ENCODE data around the gene SLC2A5.

Gene SLC2A5

DNA sequence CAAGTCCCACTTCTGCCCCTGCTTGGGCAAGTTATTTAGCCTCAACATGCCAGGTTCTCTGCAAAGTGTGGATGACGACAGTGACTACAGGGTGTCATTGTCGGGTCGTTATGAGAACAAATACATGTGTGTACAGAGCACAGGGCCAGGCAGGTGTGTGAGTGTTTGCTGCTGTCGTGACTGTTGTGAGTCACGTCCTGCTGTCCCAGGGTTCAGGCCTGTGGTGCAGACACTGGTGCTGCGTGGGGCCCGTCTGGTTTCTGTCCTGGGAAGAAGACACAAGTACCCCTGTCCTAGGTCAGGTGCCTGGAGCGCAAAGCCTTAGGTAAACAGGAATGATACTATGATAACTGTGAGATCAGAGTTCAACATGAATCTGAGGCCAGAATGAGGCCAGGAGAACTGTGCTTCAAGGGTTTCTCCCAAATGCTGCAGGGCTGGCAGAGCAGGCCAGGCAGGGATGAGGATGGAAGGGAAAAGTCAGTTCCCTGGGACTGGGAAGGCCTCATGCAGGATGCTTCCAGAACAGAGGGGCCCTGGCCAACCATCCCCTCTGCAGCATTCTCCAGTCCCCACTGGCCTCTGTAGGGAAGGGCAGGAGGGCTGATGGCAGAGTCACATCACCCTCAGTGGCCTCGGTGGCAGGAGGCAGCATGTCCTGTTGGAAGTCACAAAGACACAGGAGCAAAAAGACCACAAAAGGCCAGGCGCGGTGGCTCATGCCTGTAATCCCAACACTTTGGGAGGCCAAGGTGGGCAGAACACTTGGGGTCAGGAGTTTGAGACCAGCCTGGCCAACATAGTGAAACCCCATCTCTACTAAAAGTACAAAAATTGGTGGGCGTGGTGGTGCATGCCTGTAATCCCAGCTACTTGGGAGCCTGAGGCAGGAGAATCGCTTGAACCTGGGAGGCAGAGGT, 43.8 kb upstream of the SLC2A5 start:
- Histone ChIP-seq H3K79me2 (ENCODE audit: insufficient read depth, low read length) (no peaks in the 10 kb centered on the region), H3K9ac (ENCODE audit: low read length) (no peak overlapping the region), H3K27ac (ENCODE audit: low read depth, low read length) (no peak overlapping the region), H3K4me2 (ENCODE audit: low read depth, low read length, poor library complexity, severe bottlenecking) (no peak overlapping the region), H3K9me3 (ENCODE audit: insufficient read depth, low read length) (no peaks in the 10 kb centered on the region), H3K4me3 (ENCODE audit: insufficient read depth, low read length, poor library complexity, severe bottlenecking) (no peak overlapping the region), H2AFZ (ENCODE audit: low read depth, low read length, severe bottlenecking) (no peak overlapping the region), H3K27me3 (ENCODE audit: low read length) (no peaks in the 10 kb centered on the region), H4K20me1 (ENCODE audit: low read depth, low read length) (no peaks in the 10 kb centered on the region), H3K36me3 (ENCODE audit: low read length) (no peaks in the 10 kb centered on the region), H3F3A (ENCODE audit: insufficient read depth) (0 out of 2 replicates have a peak, but pooled peaks cover 6% of the 10 kb centered on the region), H3K9me2 (replicated peaks; ENCODE audit: insufficient read depth, low read length) (no peaks in the 10 kb centered on the region)
- TF ChIP-seq, protein P1, sequence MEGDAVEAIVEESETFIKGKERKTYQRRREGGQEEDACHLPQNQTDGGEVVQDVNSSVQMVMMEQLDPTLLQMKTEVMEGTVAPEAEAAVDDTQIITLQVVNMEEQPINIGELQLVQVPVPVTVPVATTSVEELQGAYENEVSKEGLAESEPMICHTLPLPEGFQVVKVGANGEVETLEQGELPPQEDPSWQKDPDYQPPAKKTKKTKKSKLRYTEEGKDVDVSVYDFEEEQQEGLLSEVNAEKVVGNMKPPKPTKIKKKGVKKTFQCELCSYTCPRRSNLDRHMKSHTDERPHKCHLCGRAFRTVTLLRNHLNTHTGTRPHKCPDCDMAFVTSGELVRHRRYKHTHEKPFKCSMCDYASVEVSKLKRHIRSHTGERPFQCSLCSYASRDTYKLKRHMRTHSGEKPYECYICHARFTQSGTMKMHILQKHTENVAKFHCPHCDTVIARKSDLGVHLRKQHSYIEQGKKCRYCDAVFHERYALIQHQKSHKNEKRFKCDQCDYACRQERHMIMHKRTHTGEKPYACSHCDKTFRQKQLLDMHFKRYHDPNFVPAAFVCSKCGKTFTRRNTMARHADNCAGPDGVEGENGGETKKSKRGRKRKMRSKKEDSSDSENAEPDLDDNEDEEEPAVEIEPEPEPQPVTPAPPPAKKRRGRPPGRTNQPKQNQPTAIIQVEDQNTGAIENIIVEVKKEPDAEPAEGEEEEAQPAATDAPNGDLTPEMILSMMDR (IDR thresholded peaks at IDR 0.05; ENCODE audit: insufficient read depth, low read length, poor library complexity, severe bottlenecking), result no peak
- no peak for TF ChIP-seq EZH2phosphoT487 (conservative IDR thresholded peaks at IDR 0.05; ENCODE audit: low read length)

DNA sequence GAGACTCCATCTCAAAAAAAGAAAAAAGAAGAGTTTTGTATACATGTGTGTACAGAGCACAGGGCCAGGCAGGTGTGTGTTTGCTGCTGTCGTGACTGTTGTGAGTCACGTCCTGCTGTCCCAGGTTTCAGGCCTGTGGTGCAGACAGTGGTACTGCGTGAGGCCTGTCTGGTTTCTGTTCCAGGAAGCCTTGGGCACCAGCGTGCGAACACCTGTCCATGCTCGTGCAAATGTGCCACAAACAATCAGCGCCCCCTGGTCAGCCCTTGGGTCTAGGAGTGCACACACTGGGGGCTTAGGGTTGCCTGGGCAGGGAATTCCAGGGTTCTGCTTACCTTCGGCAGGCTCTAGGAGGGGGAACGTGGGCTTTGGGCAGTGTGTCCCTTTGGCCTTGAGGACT, 42.5 kb upstream of the SLC2A5 start:
- H3F3A ChIP-seq (ENCODE audit: insufficient read depth), result 0 out of 2 replicates have a peak, but pooled peaks cover 6% of the 10 kb centered on the region
- H3K9me3 ChIP-seq (ENCODE audit: insufficient read depth, low read length), result no peaks in the 10 kb centered on the region
- H3K36me3 ChIP-seq (ENCODE audit: low read length), result no peaks in the 10 kb centered on the region
- H4K20me1 ChIP-seq (ENCODE audit: low read depth, low read length), result no peaks in the 10 kb centered on the region
- no peaks in the 10 kb centered on the region for H3K79me2 ChIP-seq (ENCODE audit: insufficient read depth, low read length)
- H3K9me2 ChIP-seq (replicated peaks; ENCODE audit: insufficient read depth, low read length), result no peaks in the 10 kb centered on the region
- no peaks in the 10 kb centered on the region for H3K27me3 ChIP-seq (ENCODE audit: low read length)
- H3K9ac ChIP-seq (ENCODE audit: low read length), result no peak overlapping the region
- H2AFZ ChIP-seq (ENCODE audit: low read depth, low read length, severe bottlenecking), result no peak overlapping the region
- no peak overlapping the region for H3K4me3 ChIP-seq (ENCODE audit: insufficient read depth, low read length, poor library complexity, severe bottlenecking)
- no peak overlapping the region for H3K4me2 ChIP-seq (ENCODE audit: low read depth, low read length, poor library complexity, severe bottlenecking)
- H3K27ac ChIP-seq (ENCODE audit: low read depth, low read length), result no peak overlapping the region
- TF ChIP-seq, protein P1 (IDR thresholded peaks at IDR 0.05; ENCODE audit: insufficient read depth, low read length, poor library complexity, severe bottlenecking), result no peak
- TF ChIP-seq EZH2phosphoT487 (conservative IDR thresholded peaks at IDR 0.05; ENCODE audit: low read length), result no peak

DNA sequence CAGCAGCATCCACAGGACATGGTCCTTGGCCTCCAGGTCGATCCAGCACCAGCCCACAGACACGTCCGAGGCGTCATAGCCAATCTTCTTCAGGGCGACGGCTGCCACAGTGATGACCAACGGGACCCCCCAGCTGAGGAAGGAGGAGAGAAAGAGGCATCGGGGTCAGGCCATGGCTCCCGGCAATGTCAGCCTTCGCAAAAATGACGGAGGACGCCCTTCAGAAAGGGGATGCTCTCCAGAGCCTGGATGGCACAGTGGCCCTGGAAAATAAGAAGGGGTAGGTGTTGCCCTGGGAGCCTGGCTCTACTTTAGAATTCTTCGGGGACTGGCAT, 41.9 kb upstream of the SLC2A5 start:
- no peaks in the 10 kb centered on the region for H3K9me2 ChIP-seq (replicated peaks; ENCODE audit: insufficient read depth, low read length)
- no peak overlapping the region for H3K4me2 ChIP-seq (ENCODE audit: low read depth, low read length, poor library complexity, severe bottlenecking)
- 0 out of 2 replicates have a peak, but pooled peaks cover 6% of the 10 kb centered on the region for H3F3A ChIP-seq (ENCODE audit: insufficient read depth)
- no peak overlapping the region for H2AFZ ChIP-seq (ENCODE audit: low read depth, low read length, severe bottlenecking)
- H3K79me2 ChIP-seq (ENCODE audit: insufficient read depth, low read length), result no peaks in the 10 kb centered on the region
- no peaks in the 10 kb centered on the region for H3K27me3 ChIP-seq (ENCODE audit: low read length)
- H3K9me3 ChIP-seq (ENCODE audit: insufficient read depth, low read length), result no peaks in the 10 kb centered on the region
- H4K20me1 ChIP-seq (ENCODE audit: low read depth, low read length), result no peaks in the 10 kb centered on the region
- no peaks in the 10 kb centered on the region for H3K36me3 ChIP-seq (ENCODE audit: low read length)
- H3K27ac ChIP-seq (ENCODE audit: low read depth, low read length), result no peak overlapping the region
- no peak overlapping the region for H3K9ac ChIP-seq (ENCODE audit: low read length)
- TF ChIP-seq, protein P1 (IDR thresholded peaks at IDR 0.05; ENCODE audit: insufficient read depth, low read length, poor library complexity, severe bottlenecking), result no peak
- no peak for TF ChIP-seq EZH2phosphoT487 (conservative IDR thresholded peaks at IDR 0.05; ENCODE audit: low read length)
- H3K4me3 ChIP-seq (ENCODE audit: insufficient read depth, low read length, poor library complexity, severe bottlenecking), result no peak overlapping the region
